GM21717 (cell line): ENCODE results near the gene IL17RA.

ENCODE experiments used
- ATAC-seq: cut with Tn5 transposase; IDR thresholded peaks from one replicate; pipeline ENCODE4 v1.9.1; 2021; ENCODE audit warnings: mild to moderate bottlenecking, moderate library complexity; ENCODE audit not compliant: unreplicated experiment

The IL17RA gene

GRCh38 chr22:17084554-17085276, at the start of gene IL17RA:
Gene IL17RA (plus strand): TSS chr22:17085000. CDS start chr22:17085092, 92 bp downstream.
- peak; percentile 85 for ATAC-seq

GRCh38 chr22:17035246-17035645, 49.6 kb upstream of the IL17RA start:
- ATAC-seq, result no peak

- ATAC-seq, result peak; percentile 27
Measured at GRCh38 chr22:17035976-17036841, 48.6 kb upstream of the IL17RA start.

GRCh38 chr22:17036842-17037711, 47.7 kb upstream of the IL17RA start:
- peak; percentile 72 for ATAC-seq

GRCh38 chr22:17043521-17043920, 41.3 kb upstream of the IL17RA start:
- ATAC-seq, result no peak

GRCh38 chr22:17046566-17047348, 38.0 kb upstream of the IL17RA start:
- no peak for ATAC-seq

GRCh38 chr22:17047656-17048055, 37.1 kb upstream of the IL17RA start:
- ATAC-seq, result no peak

- no peak for ATAC-seq
Measured at GRCh38 chr22:17056058-17056457, 28.7 kb upstream of the IL17RA start.

GRCh38 chr22:17056807-17057206, 28.0 kb upstream of the IL17RA start:
- no peak for ATAC-seq

- ATAC-seq, result no peak
Measured at GRCh38 chr22:17057959-17058814, 26.6 kb upstream of the IL17RA start.

- ATAC-seq, result no peak
Measured at GRCh38 chr22:17060126-17060525, 24.7 kb upstream of the IL17RA start.

GRCh38 chr22:17063411-17064106, 21.2 kb upstream of the IL17RA start:
- ATAC-seq, result no peak

- no peak for ATAC-seq
Measured at GRCh38 chr22:17064498-17065100, 20.2 kb upstream of the IL17RA start.

- ATAC-seq, result no peak
Measured at GRCh38 chr22:17065433-17065832, 19.4 kb upstream of the IL17RA start.

GRCh38 chr22:17072877-17073276, 11.9 kb upstream of the IL17RA start:
- no peak for ATAC-seq

- no peak for ATAC-seq
Measured at GRCh38 chr22:17074648-17075002, 10.2 kb upstream of the IL17RA start.

GRCh38 chr22:17077255-17077654, 7.5 kb upstream of the IL17RA start:
- no peak for ATAC-seq

- no peak for ATAC-seq
Measured at GRCh38 chr22:17079572-17079971, 5.2 kb upstream of the IL17RA start.
